IMR-90 (cell line): ENCODE results near the gene FOXC1. TPM values are rescaled to one million over a fixed set of nuclear protein-coding genes. Genes with fewer than 3 reads are reported as not detected.

Experiments
- ATAC-seq: fragments of 200-7000 bp; cut with Tn5 transposase; 2 replicates; pipeline ENCODE4 v1.9.1; 2020; ENCODE audit warnings: low read depth, mild to moderate bottlenecking, moderate library complexity
- BruUV-seq: library from RNA; stranded (reverse); fragments of 400-500 nt; replicated peaks from 2 replicates; lab custom pipeline; 2021; lab: Mats Ljungman, UMichigan
- CTCF ChIA-PET: fragments of 300-600 bp; formaldehyde crosslinking; extraction: SDS; loops from one replicate; lab custom pipeline; 2021; ENCODE audit warnings: antibody characterized with exemption; lab: Yijun Ruan, JAX
- POLR2A ChIA-PET: fragments of 300-600 bp; sonication (Branson Sonifier 250); formaldehyde crosslinking; loops from one replicate; lab custom pipeline; 2022; ENCODE audit warnings: antibody characterized with exemption; ENCODE audit not compliant: unreplicated experiment; lab: Charles Lee
- DNase-seq: peaks from one replicate; pipeline ENCODE4 v3.0.0; 2013
- H2AFZ ChIP-seq: replicated peaks from 2 replicates; pipeline ENCODE3; 2013; ENCODE audit warnings: low read length, mild to moderate bottlenecking; ENCODE audit not compliant: poor library complexity
- H2AK5ac ChIP-seq: 2 replicates; pipeline ENCODE4 v1.6.1; 2013; ENCODE audit warnings: low read depth, low read length, inconsistent platforms
- H2AK9ac ChIP-seq: replicated peaks from 2 replicates; pipeline ENCODE3; 2013; ENCODE audit warnings: mild to moderate bottlenecking, low read depth, low read length, moderate library complexity; ENCODE audit not compliant: poor library complexity
- H2BK120ac ChIP-seq: 2 replicates; pipeline ENCODE4 v1.6.1; 2013; ENCODE audit warnings: low read depth, low read length, inconsistent platforms
- H2BK15ac ChIP-seq: 3 replicates; pipeline ENCODE4 v1.6.1; 2013; ENCODE audit warnings: low read depth, low read length, inconsistent platforms
- H2BK20ac ChIP-seq: 2 replicates; pipeline ENCODE4 v1.6.1; 2013; ENCODE audit warnings: low read depth, mild to moderate bottlenecking, inconsistent platforms, low read length, moderate library complexity
- H2BK5ac ChIP-seq: 2 replicates; pipeline ENCODE4 v1.6.1; 2013; ENCODE audit warnings: mild to moderate bottlenecking, low read depth, low read length, inconsistent platforms; ENCODE audit not compliant: poor library complexity, severe bottlenecking
- H3K14ac ChIP-seq: replicated peaks from 2 replicates; pipeline ENCODE4 v1.6.1; 2013; ENCODE audit warnings: low read depth, low read length, inconsistent platforms
- H3K18ac ChIP-seq: 2 replicates; pipeline ENCODE4 v1.6.1; 2013; ENCODE audit warnings: low read depth, low read length, control low read depth
- H3K23ac ChIP-seq: 2 replicates; pipeline ENCODE4 v1.6.1; 2013; ENCODE audit warnings: low read depth, low read length, inconsistent platforms
- H3K27ac ChIP-seq: 2 replicates; pipeline ENCODE4 v1.5.1; 2013; ENCODE audit warnings: mild to moderate bottlenecking, control low read depth, low read length; ENCODE audit not compliant: insufficient read depth
- H3K27me3 ChIP-seq: 2 replicates; pipeline ENCODE4 v1.6.1; 2013; ENCODE audit warnings: low read length; ENCODE audit not compliant: control insufficient read depth, insufficient read depth
- H3K36me3 ChIP-seq: 2 replicates; pipeline ENCODE4 v1.6.1; 2013; ENCODE audit warnings: low read length, mixed read lengths; ENCODE audit not compliant: control insufficient read depth, insufficient read depth
- H3K4ac ChIP-seq: 2 replicates; pipeline ENCODE4 v1.6.1; 2013; ENCODE audit warnings: low read depth, low read length, inconsistent platforms
- H3K4me1 ChIP-seq: 2 replicates; pipeline ENCODE4 v1.6.1; 2013; ENCODE audit warnings: low read length, mixed read lengths; ENCODE audit not compliant: control insufficient read depth, insufficient read depth
- H3K4me2 ChIP-seq: 2 replicates; pipeline ENCODE4 v1.6.1; 2013; ENCODE audit warnings: low read depth, mild to moderate bottlenecking, control low read depth, low read length, moderate library complexity
- H3K4me3 ChIP-seq: 2 replicates; pipeline ENCODE4 v1.5.1; 2013; ENCODE audit warnings: low read depth, mild to moderate bottlenecking, control low read depth, low read length, moderate library complexity; ENCODE audit not compliant: insufficient read depth
- H3K56ac ChIP-seq: 2 replicates; pipeline ENCODE4 v1.6.1; 2013; ENCODE audit warnings: low read length, inconsistent platforms; ENCODE audit not compliant: insufficient read depth; ENCODE audit errors: extremely low read depth
- H3K79me1 ChIP-seq, 2 experiments: 2 replicates each; pipeline ENCODE4 v1.6.1; 2013; ENCODE audit warnings: low read length in 2 of 2, inconsistent platforms in 1 of 2, low read depth in 1 of 2
- H3K9ac ChIP-seq: 2 replicates; pipeline ENCODE4 v1.6.1; 2013; ENCODE audit warnings: low read depth, low read length, control low read depth
- H3K9me1 ChIP-seq: 2 replicates; pipeline ENCODE4 v1.6.1; 2013; ENCODE audit warnings: low read length, inconsistent platforms; ENCODE audit not compliant: insufficient read depth
- H3K9me3 ChIP-seq: 2 replicates; pipeline ENCODE4 v1.6.1; 2013; ENCODE audit warnings: low read length; ENCODE audit not compliant: control insufficient read depth, insufficient read depth
- H4K20me1 ChIP-seq: 2 replicates; pipeline ENCODE4 v1.6.1; 2013; ENCODE audit warnings: low read length, inconsistent platforms; ENCODE audit not compliant: insufficient read depth
- H4K5ac ChIP-seq: 2 replicates; pipeline ENCODE4 v1.6.1; 2013; ENCODE audit warnings: mild to moderate bottlenecking, low read depth, low read length, control low read depth
- H4K8ac ChIP-seq, 2 experiments: 2 replicates each; pipeline ENCODE4 v1.6.1; 2013; ENCODE audit warnings: low read depth in 2 of 2, low read length in 2 of 2, control low read depth in 1 of 2, inconsistent platforms in 1 of 2
- H4K91ac ChIP-seq: 2 replicates; pipeline ENCODE4 v1.6.1; 2013; ENCODE audit warnings: low read depth, low read length, inconsistent platforms; ENCODE audit not compliant: insufficient read depth
- BHLHE40 ChIP-seq: fragments of 150-350 bp; IDR thresholded peaks from 2 replicates; pipeline ENCODE4 v1.6.1; 2016; ENCODE audit warnings: mild to moderate bottlenecking, low read depth, low read length
- CEBPB ChIP-seq: IDR thresholded peaks from 2 replicates; pipeline ENCODE4 v1.6.1; 2012; ENCODE audit warnings: low read depth, low read length, improper control_type of control experiment
- CHD1 ChIP-seq: IDR thresholded peaks from 2 replicates; pipeline ENCODE4 v1.6.1; 2012; ENCODE audit warnings: low read depth, low read length, improper control_type of control experiment
- FOS ChIP-seq: fragments of 150-350 bp; IDR thresholded peaks from 2 replicates; pipeline ENCODE4 v1.6.1; 2016; ENCODE audit warnings: low read depth, low read length
- MAFK ChIP-seq: IDR thresholded peaks from 2 replicates; pipeline ENCODE4 v1.6.1; 2012; ENCODE audit warnings: low read depth, low read length, improper control_type of control experiment
- MXI1 ChIP-seq: IDR thresholded peaks from 2 replicates; pipeline ENCODE4 v1.6.1; 2012; ENCODE audit warnings: low read depth, mild to moderate bottlenecking, low read length, moderate library complexity, borderline replicate concordance
- POLR2A ChIP-seq: IDR thresholded peaks from 2 replicates; pipeline ENCODE4 v1.6.1; 2012; ENCODE audit warnings: mild to moderate bottlenecking, low read depth, low read length
- RAD21 ChIP-seq: IDR thresholded peaks from 2 replicates; pipeline ENCODE4 v1.6.1; 2012; ENCODE audit warnings: low read length, improper control_type of control experiment
- RCOR1 ChIP-seq: IDR thresholded peaks from 2 replicates; pipeline ENCODE4 v1.6.1; 2012; ENCODE audit warnings: mild to moderate bottlenecking, low read length, improper control_type of control experiment; ENCODE audit not compliant: insufficient replicate concordance
- RFX5 ChIP-seq: IDR thresholded peaks from 2 replicates; pipeline ENCODE4 v1.8.0; 2012; ENCODE audit warnings: low read depth, mild to moderate bottlenecking, low read length, moderate library complexity
- SMC3 ChIP-seq: fragments of 150-350 bp; IDR thresholded peaks from 2 replicates; pipeline ENCODE4 v1.6.1; 2016; ENCODE audit warnings: low read depth, mild to moderate bottlenecking, antibody characterized with exemption, low read length, moderate library complexity
- WGBS, 2 experiments: methylation state at CpG; one replicate each; pipeline versions ENCODE4 v1.1.5 to v1.1.7; 2013; ENCODE audit warnings: missing lambda C conversion rate in 2 of 2; ENCODE audit not compliant: insufficient read length in 1 of 2; ENCODE audit errors: extremely low coverage in 2 of 2; 5-methylcytosine and 5-hydroxymethylcytosine counted together
- dilution Hi-C: fragments of 300-500 bp; cut with HindIII; formaldehyde crosslinking; loops from one replicate; pipeline ENCODE4 v1.14.3; 2018; ENCODE audit warnings: low sequenced_read_pairs; ENCODE audit not compliant: unreplicated experiment
- in situ Hi-C: fragments of 300-500 bp; cut with MboI; formaldehyde crosslinking; loops from 3 replicates; pipeline ENCODE4 v1.14.3; 2019; ENCODE audit warnings: low sequenced_read_pairs, inconsistent platforms, mixed read lengths
- intact Hi-C: fragments of 100-400 bp; cut with micrococcal nuclease; formaldehyde crosslinking; loops from 2 replicates; pipeline ENCODE4 v1.10.0; 2022
- polyA plus RNA-seq, 3 experiments: library from polyadenylated mRNA; depleted of rRNA; stranded (reverse); fragments of >200 nt; gene quantifications; 2 replicates each; pipeline ENCODE4 v1.2.3, GENCODE V29; 2012; ENCODE audit warnings: low replicate concordance in 1 of 3
- total RNA-seq: library from RNA; depleted of rRNA; stranded (reverse); fragments of >200 nt; gene quantifications from 2 replicates; pipeline ENCODE4 v1.2.3, GENCODE V29; 2012
- TF ChIP-seq, protein P1 (sequence below): fragments of 150-350 bp; IDR thresholded peaks from 2 replicates; pipeline ENCODE4 v1.6.1; 2016; ENCODE audit warnings: low read depth, mild to moderate bottlenecking, low read length, moderate library complexity, borderline replicate concordance
- TF ChIP-seq, protein P2 (sequence below): fragments of 150-350 bp; IDR thresholded peaks from 2 replicates; pipeline ENCODE4 v1.6.1; 2017; ENCODE audit warnings: mild to moderate bottlenecking, antibody characterized with exemption, low read length, low read depth
- TF ChIP-seq, protein P3 (sequence below): conservative IDR thresholded peaks from 2 replicates; pipeline ENCODE4 v1.5.1; 2012; ENCODE audit warnings: mild to moderate bottlenecking, low read depth, low read length, improper control_type of control experiment

FOXC1 gene
- total and polyA plus RNA-seq, 2 of the 4 experiments (the other 2 are of a cell fraction), result 1.3 to 4.0 TPM

DNA sequence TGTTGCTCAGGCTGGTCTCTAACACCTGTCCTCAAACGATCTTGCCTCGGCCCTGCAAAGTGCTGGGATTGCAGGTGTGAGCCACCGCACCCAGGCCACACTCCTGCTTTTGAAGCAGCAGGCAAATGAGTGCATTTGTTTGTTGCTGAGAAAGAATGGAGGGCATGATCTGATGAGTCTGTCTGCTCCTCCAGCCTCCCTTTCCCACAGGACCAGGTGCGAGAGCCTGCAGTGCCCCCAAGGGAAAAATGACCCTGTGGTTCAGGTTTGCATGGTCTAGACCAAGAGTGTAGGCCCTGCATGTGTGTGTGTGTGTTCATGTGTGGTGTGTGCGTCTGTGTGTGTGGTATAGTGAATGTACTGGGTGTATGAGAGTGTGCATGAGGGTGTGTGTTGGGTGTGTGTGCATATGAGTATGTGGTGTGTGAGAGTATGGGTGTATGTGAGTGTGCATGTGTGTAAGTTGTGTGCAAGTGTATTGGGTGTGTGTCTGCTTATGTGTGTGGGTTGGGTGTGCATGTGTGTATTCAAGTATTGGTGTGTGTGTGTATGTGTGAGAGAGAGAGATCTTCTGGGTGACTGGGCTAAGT lies 22.8 kb upstream of the FOXC1 start:
- Histone ChIP-seq H3K9me3 (peaks cover 8% of the 10 kb centered on the region), H2BK5ac (no peak overlapping the region), H3K79me1 (no peaks in the 10 kb centered on the region), H3K4me3 (no peak overlapping the region), H2BK20ac (no peak overlapping the region), H3K4ac (no peak overlapping the region), H2AK9ac (no peak overlapping the region), H4K8ac (no peak overlapping the region), H2BK120ac (no peak overlapping the region), H3K23ac (no peak overlapping the region), H2AK5ac (no peak overlapping the region), H3K9me1 (no peaks in the 10 kb centered on the region), H2BK15ac (no peak overlapping the region), H3K56ac (no peak overlapping the region), H2AFZ (peak overlapping the region; percentile 43), H4K5ac (no peak overlapping the region), H3K27me3 (peaks cover 32% of the 10 kb centered on the region), H3K4me1 (no peaks in the 10 kb centered on the region), H3K27ac (no peak overlapping the region), H3K4me2 (no peak overlapping the region), H3K9ac (no peak overlapping the region), H3K18ac (no peak overlapping the region), H3K14ac (no peak overlapping the region), H4K91ac (no peak overlapping the region), H4K20me1 (no peaks in the 10 kb centered on the region), H3K36me3 (no peaks in the 10 kb centered on the region)
- ATAC-seq, result no peak
- no peak for DNase-seq
- ChIA-PET CTCF (no interaction called here), POLR2A (no interaction called here)
- no TSS peak for BruUV-seq
- dilution Hi-C loops, result no loop called here
- intact Hi-C loops, result no loop called here
- in situ Hi-C loops, result no loop called here
- TF ChIP-seq MXI1 (no peak), CEBPB (no peak), POLR2A (no peak), CHD1 (no peak), SMC3 (no peak), RAD21 (no peak), RFX5 (no peak), MAFK (no peak), RCOR1 (no peak), FOS (no peak), BHLHE40 (no peak)
- TF ChIP-seq, protein P1, sequence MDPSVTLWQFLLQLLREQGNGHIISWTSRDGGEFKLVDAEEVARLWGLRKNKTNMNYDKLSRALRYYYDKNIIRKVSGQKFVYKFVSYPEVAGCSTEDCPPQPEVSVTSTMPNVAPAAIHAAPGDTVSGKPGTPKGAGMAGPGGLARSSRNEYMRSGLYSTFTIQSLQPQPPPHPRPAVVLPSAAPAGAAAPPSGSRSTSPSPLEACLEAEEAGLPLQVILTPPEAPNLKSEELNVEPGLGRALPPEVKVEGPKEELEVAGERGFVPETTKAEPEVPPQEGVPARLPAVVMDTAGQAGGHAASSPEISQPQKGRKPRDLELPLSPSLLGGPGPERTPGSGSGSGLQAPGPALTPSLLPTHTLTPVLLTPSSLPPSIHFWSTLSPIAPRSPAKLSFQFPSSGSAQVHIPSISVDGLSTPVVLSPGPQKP, result no peak
- TF ChIP-seq, protein P2, sequence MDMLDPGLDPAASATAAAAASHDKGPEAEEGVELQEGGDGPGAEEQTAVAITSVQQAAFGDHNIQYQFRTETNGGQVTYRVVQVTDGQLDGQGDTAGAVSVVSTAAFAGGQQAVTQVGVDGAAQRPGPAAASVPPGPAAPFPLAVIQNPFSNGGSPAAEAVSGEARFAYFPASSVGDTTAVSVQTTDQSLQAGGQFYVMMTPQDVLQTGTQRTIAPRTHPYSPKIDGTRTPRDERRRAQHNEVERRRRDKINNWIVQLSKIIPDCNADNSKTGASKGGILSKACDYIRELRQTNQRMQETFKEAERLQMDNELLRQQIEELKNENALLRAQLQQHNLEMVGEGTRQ, result no peak
- TF ChIP-seq, protein P3, sequence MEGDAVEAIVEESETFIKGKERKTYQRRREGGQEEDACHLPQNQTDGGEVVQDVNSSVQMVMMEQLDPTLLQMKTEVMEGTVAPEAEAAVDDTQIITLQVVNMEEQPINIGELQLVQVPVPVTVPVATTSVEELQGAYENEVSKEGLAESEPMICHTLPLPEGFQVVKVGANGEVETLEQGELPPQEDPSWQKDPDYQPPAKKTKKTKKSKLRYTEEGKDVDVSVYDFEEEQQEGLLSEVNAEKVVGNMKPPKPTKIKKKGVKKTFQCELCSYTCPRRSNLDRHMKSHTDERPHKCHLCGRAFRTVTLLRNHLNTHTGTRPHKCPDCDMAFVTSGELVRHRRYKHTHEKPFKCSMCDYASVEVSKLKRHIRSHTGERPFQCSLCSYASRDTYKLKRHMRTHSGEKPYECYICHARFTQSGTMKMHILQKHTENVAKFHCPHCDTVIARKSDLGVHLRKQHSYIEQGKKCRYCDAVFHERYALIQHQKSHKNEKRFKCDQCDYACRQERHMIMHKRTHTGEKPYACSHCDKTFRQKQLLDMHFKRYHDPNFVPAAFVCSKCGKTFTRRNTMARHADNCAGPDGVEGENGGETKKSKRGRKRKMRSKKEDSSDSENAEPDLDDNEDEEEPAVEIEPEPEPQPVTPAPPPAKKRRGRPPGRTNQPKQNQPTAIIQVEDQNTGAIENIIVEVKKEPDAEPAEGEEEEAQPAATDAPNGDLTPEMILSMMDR, result no peak
- no CpG with 5 or more reads among the region's 5 CpGs for WGBS, 2 experiments
